OCI-LY3 (cell line): ENCODE measurements around the gene LSM6.

Experiments
- EZH2phosphoT487 ChIP-seq: fragments of 200-600 bp; shearing (Covaris generic); IDR thresholded peaks from 2 replicates; pipeline ENCODE4 v1.6.1; 2018; ENCODE audit warnings: antibody characterized with exemption, mixed run types, low read depth
- TF ChIP-seq, protein P1 (sequence below): fragments of 200-600, 300-600 bp; sonication (generic); IDR thresholded peaks from 2 replicates; pipeline ENCODE4 v1.5.1; 2014; ENCODE audit warnings: antibody characterized with exemption, low read length, low read depth

DNA sequence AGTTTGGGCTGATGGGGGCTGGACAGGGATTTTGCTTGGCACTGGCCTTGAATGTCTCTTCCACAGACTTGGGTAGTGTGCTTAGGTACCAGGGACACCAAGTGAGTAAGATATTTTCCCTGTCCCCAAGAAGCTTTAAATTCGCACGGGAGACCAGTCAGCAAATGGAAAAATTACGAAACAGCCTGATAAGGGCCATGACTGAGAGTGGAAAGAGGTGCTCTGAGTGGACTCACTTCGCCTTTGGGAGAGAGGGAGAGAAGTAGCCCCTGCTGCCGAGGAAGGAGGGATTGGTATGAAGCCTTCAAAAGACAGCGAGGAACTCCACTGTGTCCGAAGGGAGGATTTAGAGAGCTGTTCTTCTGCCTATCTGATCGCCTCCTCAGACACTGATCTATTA lies 2.6 kb downstream of the LSM6 start:
- TF ChIP-seq, protein P1, sequence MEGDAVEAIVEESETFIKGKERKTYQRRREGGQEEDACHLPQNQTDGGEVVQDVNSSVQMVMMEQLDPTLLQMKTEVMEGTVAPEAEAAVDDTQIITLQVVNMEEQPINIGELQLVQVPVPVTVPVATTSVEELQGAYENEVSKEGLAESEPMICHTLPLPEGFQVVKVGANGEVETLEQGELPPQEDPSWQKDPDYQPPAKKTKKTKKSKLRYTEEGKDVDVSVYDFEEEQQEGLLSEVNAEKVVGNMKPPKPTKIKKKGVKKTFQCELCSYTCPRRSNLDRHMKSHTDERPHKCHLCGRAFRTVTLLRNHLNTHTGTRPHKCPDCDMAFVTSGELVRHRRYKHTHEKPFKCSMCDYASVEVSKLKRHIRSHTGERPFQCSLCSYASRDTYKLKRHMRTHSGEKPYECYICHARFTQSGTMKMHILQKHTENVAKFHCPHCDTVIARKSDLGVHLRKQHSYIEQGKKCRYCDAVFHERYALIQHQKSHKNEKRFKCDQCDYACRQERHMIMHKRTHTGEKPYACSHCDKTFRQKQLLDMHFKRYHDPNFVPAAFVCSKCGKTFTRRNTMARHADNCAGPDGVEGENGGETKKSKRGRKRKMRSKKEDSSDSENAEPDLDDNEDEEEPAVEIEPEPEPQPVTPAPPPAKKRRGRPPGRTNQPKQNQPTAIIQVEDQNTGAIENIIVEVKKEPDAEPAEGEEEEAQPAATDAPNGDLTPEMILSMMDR, result no peak
- no peak for TF ChIP-seq EZH2phosphoT487
